Dermis blood vessel endothelial cell (primary cell): ENCODE results near the gene KLHDC8A. TPM values are rescaled to one million over a fixed set of nuclear protein-coding genes. Genes with fewer than 3 reads are reported as not detected.
"Not testable (repeated sequence)": the region's sequence is repeated elsewhere in the genome, so short reads cannot be mapped to it uniquely, and the experiment has no call there.

Experiments
- DNase-seq: peaks from one replicate; pipeline ENCODE4 v3.0.0; 2010
- total RNA-seq: library from RNA; depleted of rRNA; stranded (reverse); fragments of >200 nt; gene quantifications from 2 replicates; pipeline ENCODE4 v1.2.3, GENCODE V29; 2014

The KLHDC8A gene
- total RNA-seq, 1 donor from 2014 or later: not detected

- peak; percentile 21 for DNase-seq
Measured at GRCh38 chr1:205318231-205318991, 38.3 kb downstream of the KLHDC8A start.

- peak; percentile 84 for DNase-seq
Measured at GRCh38 chr1:205317311-205317917, 39.3 kb downstream of the KLHDC8A start.

- no peak for DNase-seq
Measured at GRCh38 chr1:205316161-205316566, 40.6 kb downstream of the KLHDC8A start.

- DNase-seq: no peak
Measured at GRCh38 chr1:205315008-205315618, 41.6 kb downstream of the KLHDC8A start.

GRCh38 chr1:205313563-205314308 is 43.0 kb downstream of the KLHDC8A start:
- DNase-seq: peak; percentile 74

GRCh38 chr1:205312866-205313562 is 43.7 kb downstream of the KLHDC8A start:
- DNase-seq: no peak

- DNase-seq: no peak
Measured at GRCh38 chr1:205310976-205311704, 45.6 kb downstream of the KLHDC8A start.

- no peak for DNase-seq
Measured at GRCh38 chr1:205309741-205310140, 47.0 kb downstream of the KLHDC8A start.

GRCh38 chr1:205306929-205307566 is 49.7 kb downstream of the KLHDC8A start:
- no peak for DNase-seq

GRCh38 chr1:205304695-205305070 is 52.0 kb downstream of the KLHDC8A start:
- DNase-seq: peak; percentile 47

- DNase-seq: no peak
Measured at GRCh38 chr1:205304046-205304694, 52.6 kb downstream of the KLHDC8A start.

- DNase-seq: no peak
Measured at GRCh38 chr1:205303247-205303888, 53.4 kb downstream of the KLHDC8A start.

- no peak for DNase-seq
Measured at GRCh38 chr1:205301842-205302588, 54.7 kb downstream of the KLHDC8A start.

GRCh38 chr1:205301205-205301821 is 55.4 kb downstream of the KLHDC8A start:
- DNase-seq: peak; percentile 83

GRCh38 chr1:205300149-205300548 is 56.6 kb downstream of the KLHDC8A start:
- DNase-seq: no peak

GRCh38 chr1:205298191-205298994 is 58.3 kb downstream of the KLHDC8A start:
- peak; percentile 93 for DNase-seq

GRCh38 chr1:205297546-205298177 is 59.1 kb downstream of the KLHDC8A start:
- not testable (repeated sequence) for DNase-seq

- no peak for DNase-seq
Measured at GRCh38 chr1:205296154-205296553, 60.6 kb downstream of the KLHDC8A start.
